GM19043 (cell line): ENCODE measurements around the gene ACOX2.
A peak's percentile ranks its signal among the peaks of the same experiment; 100 is the strongest.

Experiments used
- ATAC-seq: cut with Tn5 transposase; IDR thresholded peaks from one replicate; pipeline ENCODE4 v1.9.1; 2021; ENCODE audit warnings: low read depth; ENCODE audit not compliant: unreplicated experiment

Gene ACOX2

GRCh38 chr3:58514405-58514804 is 22.6 kb downstream of the ACOX2 start:
- no peak for ATAC-seq

- ATAC-seq: no peak
Observed at GRCh38 chr3:58508437-58508836, 28.6 kb downstream of the ACOX2 start.

- no peak for ATAC-seq
Observed at GRCh38 chr3:58507356-58508078, 29.5 kb downstream of the ACOX2 start.

GRCh38 chr3:58502872-58503271 is 34.1 kb downstream of the ACOX2 start:
- ATAC-seq: no peak

- ATAC-seq: no peak
Observed at GRCh38 chr3:58497097-58497496, 39.9 kb downstream of the ACOX2 start.

- no peak for ATAC-seq
Observed at GRCh38 chr3:58496206-58496857, 40.7 kb downstream of the ACOX2 start.

GRCh38 chr3:58495101-58495500 is 41.9 kb downstream of the ACOX2 start:
- no peak for ATAC-seq

- no peak for ATAC-seq
Observed at GRCh38 chr3:58494107-58494506, 42.9 kb downstream of the ACOX2 start.

- ATAC-seq: no peak
Observed at GRCh38 chr3:58492494-58492905, 44.5 kb downstream of the ACOX2 start.

GRCh38 chr3:58491506-58492402 is 45.2 kb downstream of the ACOX2 start, which contains the start of gene KCTD6:
KCTD6 (plus strand) TSS chr3:58492096; CDS start chr3:58498756, 6,660 bp downstream.
- ATAC-seq: peak; percentile 94

GRCh38 chr3:58490860-58491501 is 46.0 kb downstream of the ACOX2 start:
- ATAC-seq: no peak

- ATAC-seq: no peak
Observed at GRCh38 chr3:58488967-58489366, 48.0 kb downstream of the ACOX2 start.

GRCh38 chr3:58487140-58487886 is 49.7 kb downstream of the ACOX2 start:
- ATAC-seq: no peak

- ATAC-seq: no peak
Observed at GRCh38 chr3:58485801-58486435, 51.1 kb downstream of the ACOX2 start.

- no peak for ATAC-seq
Observed at GRCh38 chr3:58484722-58485069, 52.3 kb downstream of the ACOX2 start.

GRCh38 chr3:58484045-58484721 is 52.8 kb downstream of the ACOX2 start:
- no peak for ATAC-seq

- ATAC-seq: no peak
Observed at GRCh38 chr3:58482917-58483636, 53.9 kb downstream of the ACOX2 start.

GRCh38 chr3:58480309-58480708 is 56.7 kb downstream of the ACOX2 start:
- no peak for ATAC-seq
